Neural crest cell (in vitro differentiated cells): ENCODE results near the gene SGMS1. TPM values are rescaled to one million over a fixed set of nuclear protein-coding genes. Genes with fewer than 3 reads are reported as not detected.
"Not testable (repeated sequence)": the region's sequence is repeated elsewhere in the genome, so short reads cannot be mapped to it uniquely, and the experiment has no call there.

Experiments used
- DNase-seq: peaks from one replicate; pipeline ENCODE4 v3.0.0; 2021; ENCODE audit warnings: low read depth, mixed read lengths, low spot score
- H3K27ac Mint-ChIP-seq: one replicate; pipeline ENCODE4 v1.8.0; 2021; ENCODE audit warnings: mild to moderate bottlenecking, mixed read lengths; ENCODE audit not compliant: unreplicated experiment
- H3K27me3 Mint-ChIP-seq: 2 replicates; pipeline ENCODE4 v1.8.0; 2021; ENCODE audit warnings: low read depth, mild to moderate bottlenecking, mixed read lengths
- H3K36me3 Mint-ChIP-seq: 2 replicates; pipeline ENCODE4 v1.8.0; 2021; ENCODE audit warnings: low read depth, mild to moderate bottlenecking, mixed read lengths
- H3K4me1 Mint-ChIP-seq: 2 replicates; pipeline ENCODE4 v1.8.0; 2021; ENCODE audit warnings: mixed read lengths
- H3K4me3 Mint-ChIP-seq: one replicate; pipeline ENCODE4 v1.8.0; 2021; ENCODE audit warnings: mild to moderate bottlenecking, mixed read lengths
- H3K9me3 Mint-ChIP-seq: 2 replicates; pipeline ENCODE4 v1.8.0; 2021; ENCODE audit warnings: mixed read lengths
- total RNA-seq: library from RNA; stranded (reverse); gene quantifications from 2 replicates; pipeline ENCODE4 v1.2.1, GENCODE V29; 2021
- TF ChIP-seq, protein P1 (sequence below): fragments of 200-600 bp; sonication (generic); conservative IDR thresholded peaks from 2 replicates; pipeline ENCODE4 v1.5.0; 2021; ENCODE audit warnings: antibody characterized with exemption, mild to moderate bottlenecking

The SGMS1 gene
- total RNA-seq, 1 donor from 2014 or later = 14.4 TPM

DNA sequence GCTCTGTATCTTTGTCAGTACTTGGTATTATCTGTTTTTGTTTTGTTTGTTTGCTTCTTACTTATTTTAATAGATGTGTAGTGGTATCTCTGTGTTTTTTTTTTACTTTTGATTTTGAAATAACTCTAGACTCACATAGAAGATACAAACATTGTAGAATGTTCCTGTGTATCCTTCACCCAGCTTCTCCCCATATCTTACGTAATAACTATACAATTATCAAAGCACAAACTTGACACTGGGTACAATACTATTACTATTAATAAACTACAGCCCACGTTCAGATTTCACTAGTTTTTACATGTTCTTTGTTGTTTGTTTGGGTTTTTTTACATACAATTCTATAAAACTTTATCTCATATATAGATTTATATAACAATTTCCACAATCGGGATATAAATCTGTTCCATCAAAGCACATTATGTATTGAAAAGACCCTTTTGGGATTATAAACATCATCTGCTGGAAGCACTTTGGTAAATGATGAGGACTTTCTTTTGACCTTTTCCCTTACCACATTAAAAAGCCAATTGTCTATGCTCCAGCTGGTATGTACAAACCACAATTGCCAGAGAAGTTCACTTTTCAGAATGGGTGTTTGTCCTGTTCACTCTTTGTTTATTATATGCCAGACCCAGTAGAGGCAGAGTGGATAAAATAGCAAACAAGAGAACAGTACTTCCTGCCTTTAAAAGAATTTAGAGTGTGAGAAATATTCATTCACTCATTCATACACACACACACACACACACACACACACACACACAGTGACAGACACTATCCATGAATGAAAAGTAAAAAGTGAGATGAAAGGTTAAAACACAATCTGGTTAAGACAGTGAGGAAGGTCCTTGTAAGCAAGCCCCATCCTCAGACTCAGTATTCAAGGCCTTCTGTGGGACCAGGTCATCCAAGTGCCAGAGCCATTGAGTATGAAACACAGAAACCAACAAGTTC lies 113.0 kb downstream of the SGMS1 start:
- Mint-ChIP-seq H3K4me3 (no peak overlapping the region), H3K4me1 (peaks cover 55% of the 10 kb centered on the region), H3K9me3 (no peaks in the 10 kb centered on the region), H3K27me3 (no peaks in the 10 kb centered on the region), H3K27ac (peak overlapping the region; percentile 60), H3K36me3 (no peaks in the 10 kb centered on the region)
- TF ChIP-seq, protein P1, sequence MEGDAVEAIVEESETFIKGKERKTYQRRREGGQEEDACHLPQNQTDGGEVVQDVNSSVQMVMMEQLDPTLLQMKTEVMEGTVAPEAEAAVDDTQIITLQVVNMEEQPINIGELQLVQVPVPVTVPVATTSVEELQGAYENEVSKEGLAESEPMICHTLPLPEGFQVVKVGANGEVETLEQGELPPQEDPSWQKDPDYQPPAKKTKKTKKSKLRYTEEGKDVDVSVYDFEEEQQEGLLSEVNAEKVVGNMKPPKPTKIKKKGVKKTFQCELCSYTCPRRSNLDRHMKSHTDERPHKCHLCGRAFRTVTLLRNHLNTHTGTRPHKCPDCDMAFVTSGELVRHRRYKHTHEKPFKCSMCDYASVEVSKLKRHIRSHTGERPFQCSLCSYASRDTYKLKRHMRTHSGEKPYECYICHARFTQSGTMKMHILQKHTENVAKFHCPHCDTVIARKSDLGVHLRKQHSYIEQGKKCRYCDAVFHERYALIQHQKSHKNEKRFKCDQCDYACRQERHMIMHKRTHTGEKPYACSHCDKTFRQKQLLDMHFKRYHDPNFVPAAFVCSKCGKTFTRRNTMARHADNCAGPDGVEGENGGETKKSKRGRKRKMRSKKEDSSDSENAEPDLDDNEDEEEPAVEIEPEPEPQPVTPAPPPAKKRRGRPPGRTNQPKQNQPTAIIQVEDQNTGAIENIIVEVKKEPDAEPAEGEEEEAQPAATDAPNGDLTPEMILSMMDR = no peak
- DNase-seq = no peak

DNA sequence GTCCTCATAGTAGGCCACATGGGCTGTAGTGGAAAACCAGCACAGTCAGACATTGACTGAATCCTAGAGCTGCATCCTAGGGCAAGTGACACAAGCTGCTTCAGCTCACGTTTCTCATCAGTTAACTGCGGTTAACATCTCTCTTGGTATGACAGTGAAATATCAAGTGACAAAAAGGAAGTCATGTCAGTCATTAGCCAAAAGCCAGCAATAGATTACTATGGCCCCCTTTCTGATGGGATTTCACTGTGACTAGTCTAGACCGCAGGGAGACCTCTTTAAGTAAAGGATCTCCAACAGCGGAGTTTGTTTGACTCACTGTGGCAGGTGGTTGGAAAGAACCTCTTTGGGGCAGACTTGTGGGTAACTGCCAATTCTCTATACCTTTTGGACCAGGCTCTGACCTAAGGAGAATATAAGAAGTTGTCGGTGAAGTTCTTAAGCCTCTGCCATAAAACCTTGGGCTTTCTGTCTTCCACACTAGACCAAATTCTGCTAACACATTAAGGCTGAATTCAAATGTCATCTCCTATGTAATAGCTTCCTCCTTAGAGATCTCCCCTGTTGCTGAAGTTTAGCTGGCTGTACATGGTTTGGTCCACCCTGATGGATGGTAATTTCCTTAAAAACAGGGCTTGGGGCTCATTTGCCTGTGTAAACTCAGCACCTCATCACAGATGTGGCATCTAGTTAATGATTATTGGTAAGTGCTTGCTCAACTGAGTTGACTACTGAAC lies 115.3 kb downstream of the SGMS1 start:
- Mint-ChIP-seq H3K4me1 (peaks cover 51% of the 10 kb centered on the region), H3K4me3 (no peak overlapping the region), H3K27ac (no peak overlapping the region), H3K36me3 (no peaks in the 10 kb centered on the region), H3K27me3 (no peaks in the 10 kb centered on the region), H3K9me3 (no peaks in the 10 kb centered on the region)
- DNase-seq = no peak
- TF ChIP-seq, protein P1 = no peak

DNA sequence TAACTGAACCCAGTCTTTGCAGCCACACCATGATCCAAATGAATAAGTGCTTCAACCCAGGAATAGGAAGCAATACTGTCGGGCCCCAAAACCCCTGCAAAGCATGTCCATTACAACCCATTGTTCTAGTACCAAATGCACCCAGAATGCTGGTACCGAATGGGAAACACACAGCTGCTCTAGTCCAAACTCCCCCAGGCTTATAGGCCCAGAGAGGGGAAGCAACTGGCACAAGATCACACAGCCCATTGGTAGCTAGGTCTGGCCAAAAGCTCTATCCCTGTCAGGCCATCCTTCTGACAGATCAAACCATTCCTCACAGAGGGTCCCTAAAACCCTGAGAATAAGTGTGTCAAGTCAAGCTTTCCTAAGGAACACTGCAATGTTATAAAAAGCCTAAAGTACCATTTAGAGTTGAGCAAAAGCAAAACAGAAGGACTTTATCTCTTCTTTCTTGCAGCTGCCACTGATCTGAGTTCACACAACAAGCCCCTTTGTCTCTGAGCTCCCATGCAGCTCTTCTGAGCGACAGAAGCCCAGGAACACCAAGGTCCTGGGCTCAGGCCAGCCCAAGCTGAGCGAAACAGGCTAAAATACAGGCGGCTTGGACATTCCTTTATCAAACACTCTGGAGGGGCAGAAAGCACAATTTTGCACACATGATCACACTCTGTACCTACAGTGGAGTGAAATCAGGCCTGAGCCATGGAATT lies 116.7 kb downstream of the SGMS1 start:
- Mint-ChIP-seq H3K36me3 (no peaks in the 10 kb centered on the region), H3K4me3 (peak overlapping the region; percentile 63), H3K27me3 (no peaks in the 10 kb centered on the region), H3K9me3 (no peaks in the 10 kb centered on the region), H3K4me1 (peaks cover 52% of the 10 kb centered on the region), H3K27ac (peak overlapping the region; percentile 94)
- TF ChIP-seq, protein P1 = no peak
- no peak for DNase-seq

DNA sequence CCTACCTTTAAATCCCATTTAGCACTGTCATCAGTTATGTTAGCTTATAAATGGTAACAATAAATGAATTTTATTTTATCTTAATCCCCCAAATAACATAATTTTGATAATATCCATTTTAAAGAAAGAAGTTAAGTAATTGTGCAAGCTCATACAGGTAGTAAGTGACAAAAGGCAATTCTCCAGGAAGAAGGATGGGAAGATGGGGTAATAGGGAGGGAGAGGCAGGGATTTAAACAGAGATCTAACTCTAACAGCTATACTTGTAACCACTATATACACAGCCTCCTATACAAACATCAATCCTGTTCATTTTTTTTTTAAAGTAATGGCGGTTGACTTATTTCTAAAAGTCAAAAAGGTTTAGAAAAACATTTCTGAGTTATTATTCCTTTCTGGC lies 119.4 kb downstream of the SGMS1 start:
- Mint-ChIP-seq H3K4me1 (peaks cover 28% of the 10 kb centered on the region), H3K36me3 (no peaks in the 10 kb centered on the region), H3K27ac (no peak overlapping the region), H3K9me3 (no peaks in the 10 kb centered on the region), H3K4me3 (no peak overlapping the region), H3K27me3 (no peaks in the 10 kb centered on the region)
- no peak for DNase-seq
- TF ChIP-seq, protein P1 = no peak

DNA sequence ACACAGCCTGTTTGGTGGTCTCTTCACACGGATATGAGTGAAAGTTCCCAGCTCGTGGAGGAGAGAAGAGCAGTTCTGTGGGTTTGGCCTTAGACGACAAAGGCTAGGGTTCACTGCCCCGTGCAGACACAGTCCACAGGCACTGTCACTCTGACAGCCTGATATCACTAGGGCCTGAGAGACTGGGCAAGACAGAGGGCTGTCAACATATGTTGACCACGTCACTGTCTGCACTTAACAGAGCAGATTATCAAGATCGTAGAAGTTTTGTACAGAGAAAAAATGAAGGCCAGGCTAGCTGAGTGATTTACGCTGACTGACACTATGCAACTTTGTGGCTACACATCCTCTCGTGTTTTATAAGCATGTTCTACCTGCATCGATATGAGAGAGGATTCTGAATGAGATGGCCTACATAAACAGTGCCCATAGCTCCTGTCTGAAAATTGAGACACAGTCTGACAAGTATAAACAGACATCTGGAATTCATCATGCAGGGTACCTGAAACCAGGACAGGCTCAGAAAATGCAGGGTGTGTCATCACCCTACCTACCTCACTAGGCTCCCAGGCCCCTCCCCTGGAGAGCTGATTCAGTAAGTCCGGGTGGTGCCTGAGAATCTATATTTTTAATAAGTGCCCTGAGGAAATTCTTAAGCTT lies 120.0 kb downstream of the SGMS1 start:
- Mint-ChIP-seq H3K4me1 (peaks cover 26% of the 10 kb centered on the region), H3K9me3 (no peaks in the 10 kb centered on the region), H3K36me3 (no peaks in the 10 kb centered on the region), H3K4me3 (no peak overlapping the region), H3K27ac (no peak overlapping the region), H3K27me3 (no peaks in the 10 kb centered on the region)
- TF ChIP-seq, protein P1 = no peak
- DNase-seq = no peak

DNA sequence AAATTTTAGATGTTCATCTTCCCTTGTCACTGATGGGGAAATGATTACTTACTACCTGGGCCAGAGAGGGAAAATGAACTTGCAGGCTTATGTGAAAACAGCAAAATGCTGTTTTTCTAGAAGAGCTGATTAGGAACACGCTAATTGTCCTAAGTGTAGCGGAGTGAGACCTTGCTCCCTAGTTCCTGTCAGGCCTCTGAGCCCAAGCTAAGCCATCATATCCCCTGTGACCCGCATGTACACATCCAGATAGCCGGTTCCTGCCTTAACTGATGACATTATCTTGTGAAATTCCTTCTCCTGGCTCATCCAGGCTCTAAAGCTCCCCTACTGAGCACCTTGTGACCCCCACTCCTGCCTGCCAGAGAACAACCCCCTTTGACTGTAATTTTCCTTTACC lies 120.6 kb downstream of the SGMS1 start:
- H3K4me3 Mint-ChIP-seq, H3K36me3 Mint-ChIP-seq, H3K27ac Mint-ChIP-seq, DNase-seq, H3K9me3 Mint-ChIP-seq, H3K27me3 Mint-ChIP-seq: not testable (repeated sequence)
- H3K4me1 Mint-ChIP-seq = peaks cover 26% of the 10 kb centered on the region
